Prostate gland (tissue), 2 donors: ENCODE data around the gene DNASE1L2. TPM values are rescaled to one million over a fixed set of nuclear protein-coding genes. Genes with fewer than 3 reads are reported as not detected.
"Not testable (repeated sequence)": the region's sequence is repeated elsewhere in the genome, so short reads cannot be mapped to it uniquely, and the experiment has no call there.

Source experiments
- DNase-seq: peaks from one replicate; pipeline ENCODE4 v3.0.0-alpha.2; 2019; ENCODE audit warnings: low spot score
- H3K27ac ChIP-seq, 2 donors: fragments of 200-600 bp; sonication (generic); 2 replicates each; pipeline ENCODE4 v1.5.1; 2017 to 2019
- H3K27me3 ChIP-seq: fragments of 200-600 bp; sonication (generic); replicated peaks from 2 replicates; pipeline ENCODE4 v1.5.1; 2019; ENCODE audit not compliant: insufficient read depth
- H3K36me3 ChIP-seq, 2 donors: fragments of 200-600 bp; sonication (generic); 1 replicate in 1 of 2; 2 replicates in 1 of 2; pipeline versions ENCODE4 v1.5.1 to v1.8.1; 2017 to 2019
- H3K4me1 ChIP-seq: fragments of 200-600 bp; sonication (generic); replicated peaks from 2 replicates; pipeline ENCODE4 v1.5.1; 2019
- H3K4me3 ChIP-seq, 2 donors: fragments of 200-600 bp; sonication (generic); 2 replicates each; pipeline ENCODE4 v1.5.1; 2017 to 2019
- H3K9me3 ChIP-seq: fragments of 200-600 bp; sonication (generic); 2 replicates; pipeline ENCODE4 v1.5.1; 2017
- CTCF ChIP-seq, 4 experiments: fragments of 200-600 bp in 2 of 4; fragments of 450-650 bp in 2 of 4; sonication (generic) in 2 of 4; IDR thresholded peaks; 1 replicate in 3 of 4; 2 replicates in 1 of 4; pipeline ENCODE4 v1.5.1; 2016 to 2019; ENCODE audit warnings: antibody characterized with exemption in 4 of 4, mild to moderate bottlenecking in 2 of 4, moderate library complexity in 2 of 4
- POLR2A ChIP-seq: fragments of 450-650 bp; IDR thresholded peaks from one replicate; pipeline ENCODE4 v1.6.1; 2016; ENCODE audit warnings: antibody characterized with exemption, mild to moderate bottlenecking
- POLR2AphosphoS5 ChIP-seq: sonication (generic); formaldehyde crosslinking; IDR thresholded peaks from one replicate; pipeline ENCODE4 v1.6.1; 2017; ENCODE audit warnings: antibody characterized with exemption
- WGBS: methylation state at CpG from one replicate; pipeline ENCODE4 v1.1.5; 2018; 5-methylcytosine and 5-hydroxymethylcytosine counted together
- intact Hi-C: fragments of 100-400 bp; cut with DNase I; formaldehyde crosslinking; loops from one replicate; pipeline ENCODE4 v1.14.2; 2022
- total RNA-seq, 2 donors: library from RNA; depleted of rRNA; stranded (reverse); fragments of >200 nt; gene quantifications; one replicate each; pipeline ENCODE4 v1.1.0, GENCODE V29; 2016

Gene DNASE1L2
- total RNA-seq, 2 donors from 2014 or later, result 0.77 to 4.6 TPM

GRCh38 chr16:2235695-2236336 lies 428 bp upstream of the DNASE1L2 start:
- Histone ChIP-seq H3K4me3 (no peak overlapping the region), H3K36me3 (peaks cover 10 to 33% of the 10 kb centered on the region in 2 donors), H3K27ac (no peak overlapping the region), H3K4me1 (peaks cover 10% of the 10 kb centered on the region), H3K9me3 (no peaks in the 10 kb centered on the region), H3K27me3 (no peaks in the 10 kb centered on the region)
- DNase-seq, result no peak
- WGBS, result 64% methylated on average over 19 of the region's 19 CpGs
- TF ChIP-seq POLR2A (no peak), CTCF (IDR thresholded peaks at IDR 0.05) (no peak), POLR2AphosphoS5 (no peak)
- intact Hi-C loops, result no loop called here

GRCh38 chr16:2237102-2237482 lies 848 bp downstream of the DNASE1L2 start:
- H3K27me3 ChIP-seq, result no peaks in the 10 kb centered on the region

GRCh38 chr16:2237493-2238149 lies 1.4 kb downstream of the DNASE1L2 start:
- Histone ChIP-seq H3K27me3 (no peaks in the 10 kb centered on the region), H3K27ac (no peak overlapping the region), H3K4me3 (no peak overlapping the region), H3K36me3 (peaks cover 10 to 24% of the 10 kb centered on the region in 2 donors), H3K9me3 (no peaks in the 10 kb centered on the region), H3K4me1 (peaks cover 10% of the 10 kb centered on the region)
- TF ChIP-seq CTCF (IDR thresholded peaks at IDR 0.05), result no peak
- TF ChIP-seq POLR2AphosphoS5, result no peak
- no peak for TF ChIP-seq POLR2A
- intact Hi-C loops, result no loop called here
- 16% methylated on average over 40 of the region's 65 CpGs for WGBS
- DNase-seq, result no peak

More at GRCh38 chr16:2237102-2237482, 848 bp downstream of the DNASE1L2 start:
- H3K27ac ChIP-seq, result no peak overlapping the region
- peaks cover 10% of the 10 kb centered on the region for H3K4me1 ChIP-seq
- peaks cover 10 to 29% of the 10 kb centered on the region in 2 donors for H3K36me3 ChIP-seq
- H3K9me3 ChIP-seq, result no peaks in the 10 kb centered on the region
- DNase-seq, result no peak
- TF ChIP-seq POLR2AphosphoS5, result no peak
- TF ChIP-seq CTCF (IDR thresholded peaks at IDR 0.05), result no peak
- TF ChIP-seq POLR2A, result no peak
- H3K4me3 ChIP-seq, result peak overlapping the region in 1 of 2 donors; percentile 13
- 4% methylated on average over 40 of the region's 40 CpGs for WGBS
- intact Hi-C loops, result no loop called here

GRCh38 chr16:2238150-2238837 lies 2.0 kb downstream of the DNASE1L2 start:
- DNase-seq, result no peak

GRCh38 chr16:2238838-2239675 lies 2.8 kb downstream of the DNASE1L2 start:
- H3K9me3 ChIP-seq, result no peaks in the 10 kb centered on the region
- no peaks in the 10 kb centered on the region for H3K27me3 ChIP-seq
- peaks cover 3 to 19% of the 10 kb centered on the region in 2 donors for H3K36me3 ChIP-seq
- H3K4me1 ChIP-seq, result peaks cover 10% of the 10 kb centered on the region
- no peak overlapping the region for H3K27ac ChIP-seq
- no peak overlapping the region for H3K4me3 ChIP-seq
- intact Hi-C loops, result no loop called here
- TF ChIP-seq CTCF (IDR thresholded peaks at IDR 0.05) (no peak), POLR2A (no peak), POLR2AphosphoS5 (no peak)
- 70% methylated on average over 15 of the region's 15 CpGs for WGBS
- no peak for DNase-seq

More at GRCh38 chr16:2238150-2238837, 2.0 kb downstream of the DNASE1L2 start:
- H3K4me1 ChIP-seq, result peaks cover 10% of the 10 kb centered on the region
- no peaks in the 10 kb centered on the region for H3K27me3 ChIP-seq
- no peaks in the 10 kb centered on the region for H3K9me3 ChIP-seq
- intact Hi-C loops, result no loop called here
- no peak overlapping the region for H3K27ac ChIP-seq
- TF ChIP-seq POLR2A, result no peak
- WGBS, result 51% methylated on average over 9 of the region's 18 CpGs
- no peak overlapping the region for H3K4me3 ChIP-seq
- peaks cover 6 to 24% of the 10 kb centered on the region in 2 donors for H3K36me3 ChIP-seq

- 84% methylated on average over 9 of the region's 9 CpGs for WGBS
- intact Hi-C loops, result loop anchor here (10.0 kb wide), 1 partner anchor 216 kb away; the partner anchor contains the start of gene NHERF2
- DNase-seq, H3K27ac ChIP-seq, H3K9me3 ChIP-seq, H3K27me3 ChIP-seq, H3K4me1 ChIP-seq, H3K4me3 ChIP-seq: not testable (repeated sequence)
- peaks cover 3 to 10% of the 10 kb centered on the region in 2 donors for H3K36me3 ChIP-seq
Observed at GRCh38 chr16:2240331-2240730, 4.1 kb downstream of the DNASE1L2 start.
